Measurements from ENCODE around the gene SPACA4.
A peak's percentile ranks its signal among the peaks of the same experiment; 100 is the strongest.
"Not testable (repeated sequence)": the region's sequence is repeated elsewhere in the genome, so short reads cannot be mapped to it uniquely, and the experiment has no call there.

Gene SPACA4

DNA sequence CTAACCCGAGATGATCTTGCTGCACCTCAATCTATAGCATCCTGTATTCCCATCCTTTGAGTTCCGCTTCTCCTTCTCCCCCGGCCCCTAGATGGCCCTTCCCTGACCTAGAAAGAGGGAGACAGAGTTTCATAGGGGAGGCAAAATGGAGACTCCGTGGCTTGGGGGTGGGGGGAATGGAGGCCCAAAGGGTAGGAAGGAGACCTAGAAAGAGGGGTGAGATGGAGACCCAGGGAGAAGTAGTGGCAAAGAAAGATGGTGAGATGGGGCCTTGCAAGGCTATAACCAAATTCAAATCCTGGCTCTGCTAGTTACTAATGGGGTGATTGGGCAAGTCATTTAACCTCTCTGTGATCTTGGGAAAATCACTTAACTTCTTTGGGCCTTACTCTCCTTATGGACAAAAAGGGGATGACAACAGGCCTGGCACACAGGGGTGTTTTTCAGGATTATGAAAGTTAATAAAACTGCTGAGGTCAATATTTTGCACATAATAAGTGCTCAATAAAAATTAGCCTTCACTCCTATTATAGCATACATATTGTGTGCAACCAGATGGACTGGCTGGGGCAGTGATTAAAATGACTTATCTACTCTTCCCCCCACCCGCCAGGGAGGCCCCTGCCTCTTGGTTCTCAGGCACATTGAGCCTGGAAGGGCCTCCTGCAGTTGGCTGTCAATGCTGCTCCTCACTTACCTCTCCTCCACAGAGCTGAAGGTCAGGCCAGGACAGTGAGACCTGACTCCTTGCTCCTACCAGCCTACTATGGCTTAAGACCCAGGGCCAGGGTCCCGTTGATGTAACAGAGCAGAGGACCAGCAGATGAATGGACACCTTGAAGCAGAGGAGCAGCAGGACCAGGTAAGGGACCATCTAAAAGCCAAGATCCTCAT is 13.4 kb downstream of the SPACA4 start:
- no peak for DNase-seq

DNA sequence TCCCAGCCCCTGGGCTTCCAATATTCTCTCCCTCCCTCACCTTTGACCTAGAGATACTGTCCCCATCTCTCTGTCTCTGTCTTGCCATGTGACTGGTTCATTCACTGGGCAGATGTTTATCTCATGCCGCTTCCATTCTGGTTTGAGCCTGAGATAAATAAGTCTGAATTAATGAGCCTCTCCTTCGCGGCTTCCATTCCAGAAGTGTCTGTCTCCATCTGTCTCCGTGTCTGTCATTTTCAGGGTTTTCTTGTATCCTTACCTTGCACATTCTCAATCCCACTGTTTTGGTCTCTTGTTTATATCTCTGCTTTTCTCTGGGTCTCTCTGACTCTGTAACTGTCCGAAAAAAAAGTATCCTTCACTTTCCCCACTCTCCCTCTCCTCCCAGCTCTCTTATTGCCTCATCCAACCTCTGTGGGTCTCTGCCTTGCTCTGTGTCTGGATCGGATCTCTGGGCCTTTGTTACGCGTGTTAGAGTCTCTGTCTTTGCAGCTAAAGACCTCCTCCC is 17.1 kb downstream of the SPACA4 start:
- DNase-seq: no peak

DNA sequence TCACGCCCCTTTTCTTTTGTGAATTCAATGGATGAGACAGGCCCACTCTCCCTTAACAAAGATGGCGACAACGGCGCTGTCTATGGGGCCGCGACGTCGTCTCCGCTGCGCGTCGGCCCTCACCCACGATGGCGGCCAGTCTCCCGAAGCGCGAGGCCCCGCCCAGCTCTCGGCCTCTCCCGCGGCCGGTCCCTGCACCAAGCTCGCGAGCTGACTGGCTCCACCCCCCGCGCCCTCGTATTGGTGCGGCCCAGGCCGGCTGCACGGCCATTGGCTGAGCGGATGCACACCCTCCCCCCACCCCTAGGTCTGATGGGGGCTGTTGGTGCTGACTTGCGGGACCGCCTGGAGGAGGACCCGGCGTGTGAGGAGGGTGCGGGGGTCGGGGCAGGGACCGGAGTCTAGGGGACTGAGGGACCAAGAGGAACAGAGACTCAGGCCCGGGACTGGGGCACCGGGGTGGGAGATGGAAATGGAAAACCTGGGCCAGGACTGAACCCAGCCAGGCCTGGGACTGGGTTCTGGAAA is 17.6 kb downstream of the SPACA4 start:
- peak; percentile 98 for DNase-seq

DNA sequence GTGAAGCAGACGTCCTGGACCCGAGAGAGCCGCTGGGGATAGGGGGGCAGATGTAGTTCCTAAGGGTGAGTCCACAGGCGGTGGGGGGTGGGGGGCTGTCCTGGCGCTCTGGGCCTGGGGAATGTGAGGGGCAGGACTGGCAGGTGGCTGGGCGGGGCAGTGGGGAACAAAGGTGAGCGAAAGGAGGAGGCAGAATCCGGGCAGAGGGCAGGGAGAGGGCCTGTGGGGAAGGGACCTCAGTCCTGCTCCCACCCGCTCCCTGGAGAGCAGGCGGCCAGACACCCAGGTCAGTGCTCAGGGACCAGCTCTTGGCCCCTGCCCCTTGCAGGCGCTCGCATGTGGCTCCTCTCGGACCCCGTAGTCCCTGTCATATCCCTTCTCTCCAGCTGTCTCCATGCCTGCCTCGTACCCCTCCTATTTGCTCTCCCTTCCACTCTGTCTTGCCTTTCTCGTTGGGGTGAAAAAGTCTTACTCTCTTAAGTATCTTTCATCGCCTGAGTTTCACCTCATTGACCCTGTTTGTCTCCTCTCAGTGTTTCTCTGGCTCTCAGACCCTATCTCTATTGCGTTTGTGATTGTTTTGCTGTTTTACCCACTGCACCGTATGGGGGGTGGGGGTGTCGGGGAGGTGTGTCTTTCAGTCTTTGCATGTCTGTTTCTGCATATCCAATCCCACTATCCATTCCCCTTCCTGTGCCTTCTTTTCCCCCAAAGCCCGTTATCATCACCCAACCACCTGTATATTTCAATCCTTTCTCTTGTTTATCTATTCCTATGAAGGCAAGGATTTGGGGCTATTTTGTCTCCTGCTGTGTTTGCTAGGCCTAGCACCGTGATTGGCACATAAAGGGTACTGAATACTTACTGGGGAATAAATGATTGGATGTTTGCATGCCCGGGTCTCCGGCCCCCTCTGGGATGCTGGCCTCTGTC is 18.5 kb downstream of the SPACA4 start:
- no peak for DNase-seq

- no peak for DNase-seq
Measured at GRCh38 chr19:48625891-48626327, 19.4 kb downstream of the SPACA4 start.

- DNase-seq: no peak
Measured at GRCh38 chr19:48627201-48627864, 20.8 kb downstream of the SPACA4 start.

DNA sequence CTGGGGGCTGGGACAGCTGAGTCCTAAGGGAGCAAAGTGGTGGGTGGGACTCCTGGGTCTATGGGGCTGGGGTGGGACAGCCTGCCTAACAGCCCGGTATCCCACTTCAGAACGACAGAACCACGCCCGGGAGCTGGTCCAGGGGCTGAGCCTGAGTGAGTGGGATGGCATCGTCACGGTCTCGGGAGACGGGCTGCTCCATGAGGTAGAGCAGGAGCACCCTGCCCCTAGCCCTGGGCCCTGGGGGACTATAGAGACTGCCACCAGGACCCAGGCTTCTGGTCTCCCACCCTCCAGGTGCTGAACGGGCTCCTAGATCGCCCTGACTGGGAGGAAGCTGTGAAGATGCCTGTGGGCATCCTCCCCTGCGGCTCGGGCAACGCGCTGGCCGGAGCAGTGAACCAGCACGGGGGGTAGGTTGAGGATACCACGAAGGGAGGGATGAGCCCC is 21.3 kb downstream of the SPACA4 start:
- no peak for DNase-seq

DNA sequence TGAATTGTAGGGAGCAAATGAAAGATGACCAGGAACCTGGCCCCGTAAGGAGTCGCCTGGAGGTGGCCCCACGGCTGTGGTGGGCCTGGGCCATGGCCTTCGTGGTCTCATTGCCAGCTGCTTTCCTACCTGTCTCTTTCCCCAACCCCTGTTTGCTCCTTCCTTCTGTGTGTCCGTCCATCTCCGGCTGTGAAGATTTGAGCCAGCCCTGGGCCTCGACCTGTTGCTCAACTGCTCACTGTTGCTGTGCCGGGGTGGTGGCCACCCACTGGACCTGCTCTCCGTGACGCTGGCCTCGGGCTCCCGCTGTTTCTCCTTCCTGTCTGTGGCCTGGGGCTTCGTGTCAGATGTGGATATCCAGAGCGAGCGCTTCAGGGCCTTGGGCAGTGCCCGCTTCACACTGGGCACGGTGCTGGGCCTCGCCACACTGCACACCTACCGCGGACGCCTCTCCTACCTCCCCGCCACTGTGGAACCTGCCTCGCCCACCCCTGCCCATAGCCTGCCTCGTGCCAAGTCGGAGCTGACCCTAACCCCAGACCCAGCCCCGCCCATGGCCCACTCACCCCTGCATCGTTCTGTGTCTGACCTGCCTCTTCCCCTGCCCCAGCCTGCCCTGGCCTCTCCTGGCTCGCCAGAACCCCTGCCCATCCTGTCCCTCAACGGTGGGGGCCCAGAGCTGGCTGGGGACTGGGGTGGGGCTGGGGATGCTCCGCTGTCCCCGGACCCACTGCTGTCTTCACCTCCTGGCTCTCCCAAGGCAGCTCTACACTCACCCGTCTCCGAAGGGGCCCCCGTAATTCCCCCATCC is 22.1 kb downstream of the SPACA4 start:
- DNase-seq: no peak

DNA sequence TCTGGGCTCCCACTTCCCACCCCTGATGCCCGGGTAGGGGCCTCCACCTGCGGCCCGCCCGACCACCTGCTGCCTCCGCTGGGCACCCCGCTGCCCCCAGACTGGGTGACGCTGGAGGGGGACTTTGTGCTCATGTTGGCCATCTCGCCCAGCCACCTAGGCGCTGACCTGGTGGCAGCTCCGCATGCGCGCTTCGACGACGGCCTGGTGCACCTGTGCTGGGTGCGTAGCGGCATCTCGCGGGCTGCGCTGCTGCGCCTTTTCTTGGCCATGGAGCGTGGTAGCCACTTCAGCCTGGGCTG is 22.7 kb downstream of the SPACA4 start:
- no peak for DNase-seq

DNA sequence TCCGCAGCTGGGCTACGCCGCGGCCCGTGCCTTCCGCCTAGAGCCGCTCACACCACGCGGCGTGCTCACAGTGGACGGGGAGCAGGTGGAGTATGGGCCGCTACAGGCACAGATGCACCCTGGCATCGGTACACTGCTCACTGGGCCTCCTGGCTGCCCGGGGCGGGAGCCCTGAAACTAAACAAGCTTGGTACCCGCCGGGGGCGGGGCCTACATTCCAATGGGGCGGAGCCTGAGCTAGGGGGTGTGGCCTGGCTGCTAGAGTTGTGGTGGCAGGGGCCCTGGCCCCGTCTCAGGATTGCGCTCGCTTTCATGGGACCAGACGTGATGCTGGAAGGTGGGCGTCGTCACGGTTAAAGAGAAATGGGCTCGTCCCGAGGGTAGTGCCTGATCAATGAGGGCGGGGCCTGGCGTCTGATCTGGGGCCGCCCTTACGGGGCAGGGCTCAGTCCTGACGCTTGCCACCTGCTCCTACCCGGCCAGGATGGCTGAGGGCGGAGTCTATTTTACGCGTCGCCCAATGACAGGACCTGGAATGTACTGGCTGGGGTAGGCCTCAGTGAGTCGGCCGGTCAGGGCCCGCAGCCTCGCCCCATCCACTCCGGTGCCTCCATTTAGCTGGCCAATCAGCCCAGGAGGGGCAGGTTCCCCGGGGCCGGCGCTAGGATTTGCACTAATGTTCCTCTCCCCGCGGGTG is 23.2 kb downstream of the SPACA4 start:
- no peak for DNase-seq

GRCh38 chr19:48630296-48631063 is 23.9 kb downstream of the SPACA4 start:
- DNase-seq: no peak

DNA sequence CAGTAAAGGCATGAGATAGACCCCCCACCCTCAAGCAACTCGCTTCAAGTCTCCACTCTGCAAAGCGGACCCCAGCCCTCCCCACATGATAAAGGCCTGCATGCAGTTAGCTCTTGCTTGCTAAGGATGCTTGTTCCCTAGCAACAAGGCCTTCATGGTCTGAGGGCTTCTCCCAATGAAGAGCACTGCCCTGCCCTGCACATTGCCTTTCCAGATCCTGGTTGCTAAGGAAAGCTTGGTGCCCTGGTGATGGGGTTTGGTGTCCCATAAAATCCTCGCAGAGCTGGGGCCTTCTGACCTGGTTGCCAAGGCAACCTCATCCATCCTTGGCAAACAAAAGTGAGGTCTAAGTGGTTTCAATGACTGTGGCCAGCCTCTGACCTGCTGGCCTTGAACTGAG is 24.7 kb downstream of the SPACA4 start:
- DNase-seq: no peak

DNA sequence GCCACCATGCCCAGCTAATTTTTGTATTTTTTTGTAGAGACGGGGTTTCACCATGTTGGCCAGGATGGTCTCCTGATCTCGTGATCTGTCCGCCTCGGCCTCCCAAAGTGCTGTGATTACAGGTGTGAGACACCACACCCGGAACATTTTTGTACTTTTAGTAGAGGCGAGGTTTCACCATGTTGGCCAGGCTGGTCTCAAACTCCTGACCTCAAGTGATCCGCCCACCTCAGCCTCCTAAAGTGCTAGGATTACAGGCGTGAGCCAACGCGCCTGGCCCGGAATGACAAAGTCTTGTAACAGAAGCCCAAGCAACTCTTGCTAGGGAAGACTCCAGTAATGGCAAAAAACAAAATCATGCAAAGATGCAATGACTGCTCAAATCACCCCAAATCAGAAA is 25.7 kb downstream of the SPACA4 start:
- not testable (repeated sequence) for DNase-seq

- no peak for DNase-seq
Measured at GRCh38 chr19:48632692-48633147, 26.2 kb downstream of the SPACA4 start.

- no peak for DNase-seq
Measured at GRCh38 chr19:48633148-48634035, 26.9 kb downstream of the SPACA4 start.

DNA sequence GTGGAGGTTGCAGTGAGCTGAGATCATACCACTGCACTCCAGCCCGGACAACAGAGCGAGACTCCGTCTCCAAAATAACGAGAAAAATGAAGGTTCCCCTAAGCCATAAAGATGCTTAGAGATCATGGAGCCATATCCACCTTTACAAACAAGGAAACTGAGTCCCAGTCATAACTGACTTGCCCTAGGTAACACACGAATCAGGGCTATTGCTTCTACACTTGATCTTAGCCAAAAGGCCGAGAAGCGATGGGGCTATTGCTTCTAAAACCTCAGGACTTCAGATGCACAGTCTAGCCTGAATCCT is 27.4 kb downstream of the SPACA4 start:
- no peak for DNase-seq

- DNase-seq: peak; percentile 94
Measured at GRCh38 chr19:48634424-48635262, 28.1 kb downstream of the SPACA4 start.

- peak; percentile 71 for DNase-seq
Measured at GRCh38 chr19:48635263-48635965, 28.9 kb downstream of the SPACA4 start.
